Chondrocyte (in vitro differentiated cells): ENCODE data around the gene ATG7. TPM values are rescaled to one million over a fixed set of nuclear protein-coding genes. Genes with fewer than 3 reads are reported as not detected.

ENCODE experiments used
- DNase-seq: peaks from one replicate; pipeline ENCODE4 v3.0.0; 2021; ENCODE audit warnings: mixed read lengths, low spot score
- H3K27ac Mint-ChIP-seq: one replicate; pipeline ENCODE4 v1.8.0; 2021; ENCODE audit warnings: mild to moderate bottlenecking, moderate library complexity, mixed read lengths; ENCODE audit not compliant: unreplicated experiment
- H3K27me3 Mint-ChIP-seq: 2 replicates; pipeline ENCODE4 v1.8.0; 2021; ENCODE audit warnings: low read depth, mixed read lengths
- H3K36me3 Mint-ChIP-seq: 2 replicates; pipeline ENCODE4 v1.8.0; 2021; ENCODE audit warnings: low read depth, mixed read lengths
- H3K4me1 Mint-ChIP-seq: 2 replicates; pipeline ENCODE4 v1.8.0; 2021; ENCODE audit warnings: low read depth, mild to moderate bottlenecking, mixed read lengths
- H3K4me3 Mint-ChIP-seq: one replicate; pipeline ENCODE4 v1.8.0; 2021; ENCODE audit warnings: mild to moderate bottlenecking, moderate library complexity, mixed read lengths; ENCODE audit not compliant: unreplicated experiment
- H3K9me3 Mint-ChIP-seq: 2 replicates; pipeline ENCODE4 v1.8.0; 2021; ENCODE audit warnings: low read depth, mixed read lengths
- CTCF ChIP-seq: fragments of 200-600 bp; sonication (generic); IDR thresholded peaks from 2 replicates; pipeline ENCODE4 v1.5.0; 2021; ENCODE audit warnings: antibody characterized with exemption, mild to moderate bottlenecking, moderate library complexity
- total RNA-seq: library from RNA; stranded (reverse); gene quantifications from 3 replicates; pipeline ENCODE4 v1.2.1, GENCODE V29; 2021

The ATG7 gene
- total RNA-seq, 1 donor from 2014 or later, result 27.4 TPM

- H3K9me3 Mint-ChIP-seq, result peaks cover 4% of the 10 kb centered on the region
- no peak overlapping the region for H3K27ac Mint-ChIP-seq
- peaks cover 20% of the 10 kb centered on the region for H3K36me3 Mint-ChIP-seq
- peaks cover 20% of the 10 kb centered on the region for H3K4me1 Mint-ChIP-seq
- no peaks in the 10 kb centered on the region for H3K27me3 Mint-ChIP-seq
- DNase-seq, result no peak
- H3K4me3 Mint-ChIP-seq, result no peak overlapping the region
- no peak for TF ChIP-seq CTCF
Measured at GRCh38 chr3:11350374-11350773, 78.2 kb downstream of the ATG7 start.

- Mint-ChIP-seq H3K36me3 (peaks cover 19% of the 10 kb centered on the region), H3K4me1 (peaks cover 23% of the 10 kb centered on the region), H3K4me3 (no peak overlapping the region), H3K9me3 (peaks cover 4% of the 10 kb centered on the region), H3K27me3 (no peaks in the 10 kb centered on the region), H3K27ac (no peak overlapping the region)
- no peak for TF ChIP-seq CTCF
- no peak for DNase-seq
Measured at GRCh38 chr3:11351451-11351850, 79.3 kb downstream of the ATG7 start.

- DNase-seq, result no peak
- Mint-ChIP-seq H3K4me3 (no peak overlapping the region), H3K27ac (no peak overlapping the region), H3K36me3 (peaks cover 8% of the 10 kb centered on the region), H3K27me3 (no peaks in the 10 kb centered on the region), H3K4me1 (peaks cover 9% of the 10 kb centered on the region), H3K9me3 (no peaks in the 10 kb centered on the region)
- no peak for TF ChIP-seq CTCF
Measured at GRCh38 chr3:11356269-11356668, 84.1 kb downstream of the ATG7 start.

- peaks cover 26% of the 10 kb centered on the region for H3K36me3 Mint-ChIP-seq
- no peak overlapping the region for H3K4me3 Mint-ChIP-seq
- TF ChIP-seq CTCF, result no peak
- H3K4me1 Mint-ChIP-seq, result peaks cover 12% of the 10 kb centered on the region
- no peak for DNase-seq
- no peaks in the 10 kb centered on the region for H3K27me3 Mint-ChIP-seq
- no peaks in the 10 kb centered on the region for H3K9me3 Mint-ChIP-seq
- no peak overlapping the region for H3K27ac Mint-ChIP-seq
Measured at GRCh38 chr3:11362600-11362999, 90.4 kb downstream of the ATG7 start.

GRCh38 chr3:11363715-11364114 lies 91.5 kb downstream of the ATG7 start:
- Mint-ChIP-seq H3K9me3 (no peaks in the 10 kb centered on the region), H3K27ac (no peak overlapping the region), H3K4me1 (peaks cover 13% of the 10 kb centered on the region), H3K36me3 (peaks cover 26% of the 10 kb centered on the region), H3K27me3 (no peaks in the 10 kb centered on the region), H3K4me3 (no peak overlapping the region)
- TF ChIP-seq CTCF, result no peak
- no peak for DNase-seq
